Tibial nerve (tissue), 4 donors: ENCODE data around the gene SSBP2.

Experiments used
- CTCF ChIP-seq, 5 experiments: fragments of 200-600 bp in 3 of 5; fragments of 450-650 bp in 2 of 5; sonication (generic) in 3 of 5; IDR thresholded peaks; one replicate each; pipeline ENCODE4 v1.5.1; 2016 to 2019; ENCODE audit warnings: antibody characterized with exemption in 5 of 5, mild to moderate bottlenecking in 3 of 5, moderate library complexity in 2 of 5
- EP300 ChIP-seq, 2 donors: sonication (generic); formaldehyde crosslinking; IDR thresholded peaks; one replicate each; pipeline ENCODE4 v1.6.1; 2017; ENCODE audit warnings: antibody characterized with exemption in 2 of 2, mild to moderate bottlenecking in 1 of 2
- POLR2A ChIP-seq, 2 donors: fragments of 450-650 bp; IDR thresholded peaks; one replicate each; pipeline ENCODE4 v1.6.1; 2017; ENCODE audit warnings: antibody characterized with exemption in 2 of 2, mild to moderate bottlenecking in 2 of 2, moderate library complexity in 2 of 2

GRCh38 chr5:81708889-81709288 lies 42.0 kb downstream of the SSBP2 start:
- TF ChIP-seq CTCF (IDR thresholded peaks at IDR 0.05) (no peak), POLR2A (IDR thresholded peaks at IDR 0.05) (no peak), EP300 (IDR thresholded peaks at IDR 0.05) (no peak)
